PFSK-1 (cell line): ENCODE data around the gene MZF1.

Source experiments
- FOXP2 ChIP-seq: optimal IDR thresholded peaks from 2 replicates; pipeline ENCODE3; 2011; ENCODE audit warnings: borderline replicate concordance, control low read depth, inconsistent platforms; ENCODE audit not compliant: insufficient read depth; ENCODE audit errors: extremely low read length, extremely low read depth
- POLR2AphosphoS5 ChIP-seq: IDR thresholded peaks from 2 replicates; pipeline ENCODE4 v1.6.1; 2012; ENCODE audit warnings: low read depth, mild to moderate bottlenecking, control low read depth, low read length, moderate library complexity
- REST ChIP-seq, 2 experiments: IDR thresholded peaks; 2 replicates each; pipeline versions ENCODE4 v1.6.1 to v1.8.0; 2011 to 2012; ENCODE audit warnings: low read depth in 2 of 2, low read length in 2 of 2, control low read depth in 1 of 2, inconsistent platforms in 1 of 2, mild to moderate bottlenecking in 1 of 2, moderate library complexity in 1 of 2; ENCODE audit not compliant: insufficient read depth in 1 of 2
- SIN3A ChIP-seq: IDR thresholded peaks from 2 replicates; pipeline ENCODE4 v1.6.1; 2012; ENCODE audit warnings: mild to moderate bottlenecking, low read length, moderate library complexity, borderline replicate concordance; ENCODE audit not compliant: insufficient read depth
- TAF1 ChIP-seq: IDR thresholded peaks from 2 replicates; pipeline ENCODE4 v1.6.1; 2012; ENCODE audit warnings: low read length, control low read depth, borderline replicate concordance; ENCODE audit not compliant: insufficient read depth

MZF1 gene

GRCh38 chr19:58514564-58515022 is 58.5 kb downstream of the MZF1 start:
- TF ChIP-seq FOXP2, result no peak
- TF ChIP-seq REST (IDR thresholded peaks at IDR 0.05; ENCODE audit: insufficient read depth in 1 of 2, low read depth in 2 of 2, low read length in 2 of 2), result no peak
- TF ChIP-seq TAF1, result no peak
- no peak for TF ChIP-seq POLR2AphosphoS5

GRCh38 chr19:58513694-58514563 is 59.2 kb downstream of the MZF1 start:
- TF ChIP-seq POLR2AphosphoS5 (peak; percentile 89), REST (IDR thresholded peaks at IDR 0.05; ENCODE audit: insufficient read depth in 1 of 2, low read depth in 2 of 2, low read length in 2 of 2) (0 out of 4 replicates have a peak, but pooled peaks of 1 of the 2 experiments have one; percentile 17), SIN3A (peak; percentile 31; the same call in 1 of the 2 replicates), TAF1 (peak; percentile 64; the same call in 1 of the 2 replicates), FOXP2 (peak; percentile 97)

GRCh38 chr19:58513213-58513693 is 59.9 kb downstream of the MZF1 start:
- TF ChIP-seq REST (IDR thresholded peaks at IDR 0.05; ENCODE audit: insufficient read depth in 1 of 2, low read depth in 2 of 2, low read length in 2 of 2) (no peak), SIN3A (no peak), FOXP2 (no peak), TAF1 (no peak)
